Measurements from ENCODE around the gene MYD88.
A peak's percentile ranks its signal among the peaks of the same experiment; 100 is the strongest.
"Not testable (repeated sequence)": the region's sequence is repeated elsewhere in the genome, so short reads cannot be mapped to it uniquely, and the experiment has no call there.

The MYD88 gene

DNA sequence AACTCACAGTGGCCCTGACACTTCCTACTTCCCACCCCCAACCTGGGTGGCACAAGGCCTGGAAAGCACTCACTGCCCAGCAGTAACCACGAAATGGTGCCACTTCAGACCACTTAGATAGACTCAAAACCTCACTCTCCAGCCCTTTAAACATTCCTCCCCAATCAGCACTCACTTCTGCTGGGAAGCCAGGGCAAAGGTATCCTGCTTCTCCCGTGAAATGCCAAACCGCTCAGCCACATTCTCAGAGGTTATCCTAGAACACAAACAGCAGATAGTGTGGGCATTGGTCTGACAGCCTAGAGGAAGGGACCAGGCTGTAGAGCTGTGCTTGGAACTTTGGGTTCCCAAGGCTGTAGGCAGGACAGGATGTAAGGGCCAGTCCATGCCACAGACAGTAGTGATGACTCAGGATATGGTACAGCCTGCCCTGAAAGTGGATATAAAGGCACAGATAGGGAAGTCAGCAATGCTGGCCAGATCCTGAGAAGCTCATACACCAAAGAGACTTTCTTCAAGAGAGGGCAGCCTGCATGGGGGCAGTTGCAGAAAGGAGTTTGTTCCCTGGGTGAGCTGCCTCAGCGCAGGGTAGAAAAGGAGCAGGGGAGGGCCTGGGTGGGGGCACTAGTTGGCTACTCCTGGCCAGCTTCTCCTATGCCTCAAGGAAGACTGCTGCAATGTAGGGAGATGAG is 10.7 kb upstream of the MYD88 start:
- DNase-seq, result no peak

DNA sequence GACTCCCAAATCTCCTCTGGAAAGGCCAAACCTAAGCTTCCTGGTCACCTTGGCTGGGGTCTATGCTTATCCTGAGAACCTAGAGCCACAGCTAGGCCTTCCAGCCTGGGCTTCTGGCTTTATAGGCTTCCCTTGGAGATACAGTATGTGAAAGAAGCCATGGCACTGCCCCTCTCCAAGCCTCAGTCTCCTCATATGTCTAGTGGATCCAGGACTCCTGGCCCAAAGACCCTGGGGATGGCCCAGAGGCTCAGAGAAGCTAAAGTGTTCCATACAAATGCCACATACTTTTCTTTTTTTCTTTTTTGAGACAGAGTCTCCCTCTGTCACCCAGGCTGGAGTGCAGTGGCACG is 10.2 kb upstream of the MYD88 start:
- DNase-seq, result no peak

DNA sequence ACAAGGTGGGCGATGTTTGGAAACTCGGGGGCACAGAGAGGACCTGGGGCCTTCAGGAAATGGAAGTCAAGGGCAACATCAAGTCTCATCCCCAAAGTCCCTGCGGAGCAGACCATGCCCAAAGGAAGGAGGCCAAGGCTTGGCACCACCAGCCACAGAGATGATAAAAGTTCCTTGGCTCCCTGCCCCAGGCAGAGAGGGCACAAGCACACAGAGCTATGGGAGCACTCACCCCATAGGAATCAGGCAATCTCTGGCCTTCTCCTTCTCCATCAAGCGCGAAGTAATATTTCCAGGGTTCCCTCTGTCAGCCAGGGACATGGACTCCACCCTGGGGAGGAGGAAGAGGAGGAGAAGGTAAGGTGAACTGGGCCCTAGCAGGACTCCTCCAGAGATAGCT is 9.4 kb upstream of the MYD88 start:
- no peak for DNase-seq

DNA sequence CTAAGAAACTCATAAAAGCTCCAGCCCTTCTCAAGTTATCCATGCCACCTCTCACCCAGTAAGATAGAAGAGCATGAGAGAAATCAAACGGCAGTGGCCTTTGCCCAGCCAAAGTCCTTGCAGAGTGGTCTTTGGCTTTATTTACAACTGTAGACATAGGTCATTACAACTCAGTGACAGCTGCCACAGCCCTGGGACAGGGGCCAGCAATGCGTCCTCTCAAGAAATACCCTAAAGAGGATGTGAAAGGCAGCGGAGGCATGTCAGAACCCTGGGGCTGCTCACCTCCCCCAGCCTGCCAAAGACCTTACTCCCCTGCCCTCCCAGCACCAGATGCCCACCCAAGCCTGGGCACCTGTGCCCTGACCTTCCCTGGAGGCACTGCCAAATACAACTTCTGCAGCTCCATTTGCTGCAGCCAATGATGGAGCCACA is 7.8 kb upstream of the MYD88 start:
- DNase-seq, result no peak

DNA sequence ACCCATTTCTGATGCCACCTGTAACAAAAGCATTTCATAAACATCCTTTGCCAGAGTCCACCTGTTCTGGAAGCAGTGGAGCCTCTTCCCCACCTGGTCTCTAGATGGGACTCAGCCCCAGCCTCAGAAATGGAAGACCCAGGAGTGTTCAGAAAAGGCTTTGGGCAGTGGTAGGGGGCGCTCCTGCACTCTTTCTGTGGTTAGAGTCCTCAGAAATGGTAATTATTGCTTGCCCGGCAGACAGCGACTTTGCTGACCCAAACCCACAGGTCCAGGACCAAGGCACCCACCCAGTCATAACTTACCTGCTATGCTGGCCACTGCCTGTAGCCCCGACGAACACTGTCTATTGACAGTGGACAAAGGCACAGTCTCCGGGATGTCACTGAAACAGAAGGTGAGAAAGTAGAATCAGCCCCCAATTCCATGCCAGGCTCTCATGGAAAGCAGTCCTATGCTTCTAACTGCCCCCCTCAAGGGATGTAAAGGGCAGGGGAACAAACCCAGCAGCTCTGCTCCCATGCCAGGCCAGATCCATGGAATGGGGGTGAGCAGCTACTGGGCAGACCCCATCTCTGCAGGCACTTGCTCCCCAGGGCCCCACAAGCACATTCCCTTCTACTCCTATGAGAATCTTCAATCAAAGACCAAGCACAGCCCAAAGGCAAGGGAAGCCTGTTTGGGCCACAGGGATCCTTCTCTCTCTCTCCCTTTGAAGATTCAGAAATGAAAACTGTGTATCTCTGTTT is 6.7 kb upstream of the MYD88 start:
- no peak for DNase-seq

DNA sequence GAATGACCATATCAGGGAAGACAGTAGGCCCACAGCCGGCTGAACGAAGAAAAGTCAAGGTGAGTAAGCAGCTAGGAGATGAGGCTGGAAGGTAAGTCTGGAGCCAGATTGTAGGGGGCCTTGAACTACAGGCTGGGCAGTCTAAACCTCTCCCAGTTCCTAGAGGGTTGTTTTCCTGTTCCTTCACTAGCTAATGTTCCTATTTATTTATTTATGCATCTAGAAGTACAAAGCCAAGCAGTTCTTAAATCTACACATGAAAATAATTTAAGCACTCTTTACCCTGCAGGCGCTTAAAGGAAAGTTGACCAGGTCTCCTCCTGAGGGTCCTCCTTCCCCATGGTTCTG is 5.3 kb upstream of the MYD88 start:
- no peak for DNase-seq

DNA sequence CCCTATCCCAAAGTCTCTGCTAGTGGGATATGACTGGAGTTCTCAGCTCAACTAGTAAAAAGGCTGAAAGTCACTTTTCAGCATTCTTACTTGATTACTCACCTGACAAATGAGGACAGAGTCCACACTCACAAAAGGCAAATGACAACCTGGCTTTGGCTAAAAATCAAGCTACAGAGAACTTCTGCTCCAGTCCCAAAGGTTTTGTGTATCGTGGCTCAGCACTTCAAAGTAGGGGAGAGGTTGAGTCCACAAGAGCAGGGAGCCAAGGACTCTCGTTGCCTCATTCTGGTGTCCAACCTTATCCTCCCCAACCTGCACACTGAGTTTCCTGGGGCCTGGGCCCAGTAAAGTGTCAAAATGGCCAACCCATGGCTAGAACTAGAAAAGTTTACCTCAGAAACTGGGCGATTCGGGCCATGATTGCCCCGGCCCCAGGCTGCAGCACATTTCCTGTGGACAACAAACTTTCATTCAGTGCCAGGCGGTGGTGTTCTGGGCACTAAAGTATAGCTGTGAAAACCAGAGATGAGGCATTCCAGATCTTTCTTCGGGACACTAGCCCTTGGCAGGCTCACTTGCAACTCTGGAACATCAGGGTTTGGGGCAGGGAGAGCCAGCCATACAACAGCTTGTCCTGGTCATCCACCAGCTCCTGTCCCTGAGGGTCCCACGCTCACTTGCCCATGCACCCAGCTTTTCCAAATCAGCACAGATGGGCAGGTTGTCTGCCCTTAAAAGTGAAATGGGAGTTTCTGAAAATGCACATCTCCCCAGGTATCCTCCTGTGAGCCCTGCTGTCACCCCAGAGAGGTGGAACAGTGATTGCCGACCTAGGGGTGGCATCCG is 4.7 kb upstream of the MYD88 start:
- DNase-seq, result no peak

DNA sequence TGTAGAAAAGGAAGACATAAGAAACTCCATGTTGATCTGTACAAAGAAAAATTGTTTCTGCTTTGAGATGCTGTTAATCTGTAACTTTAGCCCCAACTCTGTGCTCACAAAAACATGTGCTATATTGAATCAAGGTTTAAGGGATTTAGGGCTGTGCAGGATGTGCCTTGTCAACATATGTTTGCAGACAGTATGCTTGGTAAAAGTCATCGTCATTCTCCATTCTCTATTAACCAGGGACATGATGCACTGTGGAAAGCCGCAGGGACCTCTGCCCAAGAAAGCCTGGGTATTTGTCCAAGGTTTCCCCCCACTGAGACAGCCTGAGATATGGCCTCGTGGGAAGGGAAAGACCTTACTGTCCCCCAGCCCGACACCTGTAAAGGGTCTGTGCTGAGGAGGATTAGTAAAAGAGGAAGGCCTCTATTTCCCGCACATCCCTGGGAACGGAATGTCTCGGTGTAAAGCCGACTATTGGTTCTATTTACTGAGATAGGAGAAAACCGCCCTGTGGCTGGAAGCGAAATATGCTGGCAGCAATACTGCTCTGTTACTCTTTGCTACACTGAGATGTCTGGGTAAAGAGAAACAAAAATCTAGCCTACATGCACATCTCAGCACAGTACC is 3.8 kb upstream of the MYD88 start:
- not testable (repeated sequence) for DNase-seq

DNA sequence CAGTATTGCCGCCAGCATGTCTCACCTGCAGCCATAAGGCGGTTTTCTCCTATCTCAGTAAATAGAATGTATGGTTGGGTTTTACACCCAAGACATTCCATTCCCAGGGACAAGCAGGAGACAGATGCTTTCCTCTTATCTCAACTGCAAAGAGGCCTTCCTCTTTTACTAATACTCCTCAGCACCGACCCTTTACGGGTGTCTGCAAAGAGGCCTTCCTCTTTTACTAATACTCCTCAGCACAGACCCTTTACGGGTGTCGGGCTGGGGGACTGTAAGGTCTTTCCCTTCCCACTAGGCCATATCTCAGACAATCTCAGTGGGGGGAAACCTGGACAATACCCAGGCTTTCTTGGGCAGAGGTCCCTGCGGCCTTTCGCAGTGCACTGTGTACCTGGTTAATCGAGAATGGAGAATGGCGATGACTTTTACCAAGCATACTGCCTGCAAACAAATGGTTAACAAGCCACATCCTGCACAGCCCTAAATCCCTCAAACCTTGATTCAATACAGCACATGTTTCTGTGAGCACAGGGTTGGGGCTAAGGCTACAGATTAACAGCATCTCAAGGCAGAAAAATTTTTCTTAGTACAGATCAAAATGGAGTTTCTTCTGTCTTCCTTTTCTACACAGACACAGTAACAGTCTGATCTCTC is 2.7 kb upstream of the MYD88 start:
- DNase-seq, result not testable (repeated sequence)

DNA sequence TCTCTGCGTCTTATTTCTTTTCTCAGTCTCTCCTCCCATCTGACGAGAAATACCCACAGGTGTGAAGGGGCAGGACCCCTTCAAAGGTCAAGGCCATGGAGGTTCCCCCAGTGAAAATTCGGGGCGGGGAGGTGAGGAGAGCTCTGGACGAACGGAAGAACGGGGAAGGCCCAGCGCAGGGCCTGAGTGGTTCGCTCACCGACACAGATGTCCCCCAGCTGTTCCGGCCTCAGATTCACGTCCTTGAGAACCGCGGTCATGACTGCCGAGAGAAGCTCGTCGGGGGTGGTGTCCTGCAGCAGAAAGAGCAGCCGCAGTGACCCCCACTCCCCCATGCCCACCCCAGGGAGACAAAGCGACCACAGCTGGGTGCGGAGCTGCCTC is 2.1 kb upstream of the MYD88 start:
- no peak for DNase-seq

DNA sequence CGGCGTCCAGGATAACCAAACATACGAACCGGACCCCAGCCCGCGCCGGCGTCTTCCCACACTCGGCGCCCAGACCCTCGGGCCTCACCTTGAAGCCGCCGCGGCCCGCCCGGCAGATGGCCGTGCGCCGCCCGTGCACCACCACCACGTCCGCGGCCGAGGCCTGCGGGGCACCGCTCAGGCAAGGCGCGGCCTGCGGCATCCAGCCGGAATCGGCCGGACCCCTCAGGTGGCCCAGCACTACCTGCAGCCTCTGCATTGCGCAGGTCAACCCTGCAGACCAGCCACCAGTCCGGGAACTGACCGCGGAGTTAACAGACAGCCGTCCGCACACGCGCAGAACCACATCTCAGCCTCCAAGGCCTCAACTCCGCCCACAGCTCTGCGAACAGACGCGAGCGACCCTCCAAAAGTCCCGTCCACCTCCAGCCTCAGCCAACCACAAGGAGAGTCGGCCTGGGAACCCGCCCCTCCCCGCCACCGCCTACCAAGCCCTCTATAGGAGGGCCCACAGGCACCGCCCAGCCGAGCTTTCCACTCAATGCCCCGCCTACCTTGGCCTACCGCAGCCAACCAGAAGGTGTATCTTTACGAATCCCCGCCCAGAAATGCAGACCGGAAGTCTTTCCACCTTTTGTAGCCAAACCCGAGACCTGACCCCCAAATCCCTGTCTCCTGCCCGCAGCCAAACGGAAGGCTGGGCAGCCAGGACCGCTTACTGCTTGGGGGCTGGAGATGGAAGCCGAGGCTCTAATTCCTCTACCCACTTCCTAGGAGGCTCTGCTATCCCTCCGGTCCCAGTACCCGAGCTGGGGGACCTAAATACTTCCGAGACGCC is 1.5 kb upstream of the MYD88 start, which contains the start of gene ACAA1:
ACAA1 (minus strand) TSS at position 351 of the 838 bp plus-strand sequence; CDS start at position 259, 92 bp downstream.
- DNase-seq, result peak; percentile 90

DNA sequence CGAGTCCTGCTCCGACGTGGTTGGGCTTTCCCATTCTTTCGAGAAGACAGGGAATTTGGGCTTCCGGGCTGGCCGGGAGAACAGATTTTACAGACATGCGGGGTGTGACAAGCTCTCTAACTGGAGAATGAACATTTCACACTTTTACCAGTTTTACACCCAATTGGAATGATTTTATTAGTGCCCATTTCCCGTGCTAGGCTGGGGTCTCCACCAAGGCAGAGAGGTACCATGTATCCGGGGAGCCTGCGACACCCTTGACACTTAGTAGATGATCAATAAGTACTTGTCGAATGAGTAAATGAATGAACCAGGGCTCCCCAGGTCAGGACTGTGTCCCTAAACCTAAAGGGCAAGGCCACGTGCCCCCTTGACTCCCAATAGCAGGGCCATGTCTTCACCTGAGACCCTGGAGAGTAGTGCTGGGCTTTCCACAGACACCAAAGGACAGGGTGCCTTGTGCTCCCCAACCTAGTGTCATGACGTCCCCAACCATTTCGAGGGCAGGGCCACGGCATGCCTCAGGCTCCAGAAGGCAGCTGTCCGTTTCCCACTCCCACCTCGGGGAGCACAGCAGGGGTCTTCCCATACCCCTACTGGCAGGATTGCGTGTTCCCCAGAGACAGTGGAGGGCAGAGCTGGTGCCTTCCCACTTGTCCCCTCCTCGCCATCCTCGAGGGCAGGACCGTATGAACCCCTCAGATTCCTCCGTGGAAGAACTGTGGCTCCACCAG is 679 bp upstream of the MYD88 start:
- no peak for DNase-seq

DNA sequence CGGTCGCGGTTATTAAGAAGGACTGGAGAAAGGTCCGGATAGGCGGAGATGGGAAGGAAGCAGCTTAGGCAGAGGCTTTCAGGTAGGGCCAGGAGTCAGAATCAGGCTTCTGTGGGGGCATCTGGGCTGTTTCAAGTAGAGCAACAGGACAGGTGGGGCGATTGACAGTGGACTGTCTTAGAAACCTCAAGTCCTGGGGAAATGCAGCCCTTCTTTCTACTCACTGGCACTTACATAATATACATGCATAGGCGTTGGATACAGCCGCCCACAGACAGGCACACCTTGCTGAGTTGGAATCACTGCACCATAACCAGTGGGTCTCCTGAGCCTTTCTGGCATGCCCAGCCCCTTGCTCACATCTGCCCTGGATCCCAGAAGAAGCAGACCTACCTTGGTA is 730 bp downstream of the MYD88 start:
- no peak for DNase-seq

DNA sequence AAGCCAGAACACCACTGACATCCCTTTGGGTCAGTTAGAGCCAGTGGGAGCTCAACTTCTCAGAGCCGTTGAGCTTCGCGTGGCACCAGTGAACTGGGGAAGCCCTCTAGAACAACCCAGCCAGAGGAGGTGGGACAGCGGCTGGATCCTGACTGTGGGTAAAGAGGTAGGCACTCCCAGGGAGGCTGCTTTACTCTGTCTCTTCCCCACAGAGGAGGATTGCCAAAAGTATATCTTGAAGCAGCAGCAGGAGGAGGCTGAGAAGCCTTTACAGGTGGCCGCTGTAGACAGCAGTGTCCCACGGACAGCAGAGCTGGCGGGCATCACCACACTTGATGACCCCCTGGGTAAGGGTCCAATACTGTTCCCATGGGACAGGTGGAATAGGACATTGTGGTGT is 1.2 kb downstream of the MYD88 start:
- DNase-seq, result no peak

DNA sequence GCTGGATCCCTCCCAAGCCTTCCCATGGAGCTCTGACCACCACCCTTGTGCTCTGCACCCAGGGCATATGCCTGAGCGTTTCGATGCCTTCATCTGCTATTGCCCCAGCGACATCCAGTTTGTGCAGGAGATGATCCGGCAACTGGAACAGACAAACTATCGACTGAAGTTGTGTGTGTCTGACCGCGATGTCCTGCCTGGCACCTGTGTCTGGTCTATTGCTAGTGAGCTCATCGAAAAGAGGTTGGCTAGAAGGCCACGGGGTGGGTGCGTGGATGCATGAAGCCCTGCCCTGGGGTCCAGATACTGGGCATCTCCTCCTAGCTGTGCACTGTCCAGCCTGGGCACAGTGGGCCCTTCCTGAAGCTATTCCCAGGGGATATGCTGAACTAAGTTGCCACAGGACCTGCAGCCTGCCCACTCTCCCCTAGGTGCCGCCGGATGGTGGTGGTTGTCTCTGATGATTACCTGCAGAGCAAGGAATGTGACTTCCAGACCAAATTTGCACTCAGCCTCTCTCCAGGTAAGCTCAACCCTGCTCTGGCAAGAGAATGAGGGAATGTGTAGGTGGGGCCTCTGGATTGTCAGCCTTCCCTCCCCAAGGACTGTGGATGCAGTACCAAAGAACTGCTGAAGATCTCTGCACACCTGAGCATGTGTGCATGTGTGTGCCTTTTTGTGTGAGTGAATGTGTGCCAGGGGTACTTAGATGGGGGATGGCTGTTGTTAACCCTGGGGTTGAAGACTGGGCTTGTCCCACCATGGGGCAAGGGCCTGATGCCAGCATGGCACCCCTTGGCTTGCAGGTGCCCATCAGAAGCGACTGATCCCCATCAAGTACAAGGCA is 2.1 kb downstream of the MYD88 start:
- no peak for DNase-seq

DNA sequence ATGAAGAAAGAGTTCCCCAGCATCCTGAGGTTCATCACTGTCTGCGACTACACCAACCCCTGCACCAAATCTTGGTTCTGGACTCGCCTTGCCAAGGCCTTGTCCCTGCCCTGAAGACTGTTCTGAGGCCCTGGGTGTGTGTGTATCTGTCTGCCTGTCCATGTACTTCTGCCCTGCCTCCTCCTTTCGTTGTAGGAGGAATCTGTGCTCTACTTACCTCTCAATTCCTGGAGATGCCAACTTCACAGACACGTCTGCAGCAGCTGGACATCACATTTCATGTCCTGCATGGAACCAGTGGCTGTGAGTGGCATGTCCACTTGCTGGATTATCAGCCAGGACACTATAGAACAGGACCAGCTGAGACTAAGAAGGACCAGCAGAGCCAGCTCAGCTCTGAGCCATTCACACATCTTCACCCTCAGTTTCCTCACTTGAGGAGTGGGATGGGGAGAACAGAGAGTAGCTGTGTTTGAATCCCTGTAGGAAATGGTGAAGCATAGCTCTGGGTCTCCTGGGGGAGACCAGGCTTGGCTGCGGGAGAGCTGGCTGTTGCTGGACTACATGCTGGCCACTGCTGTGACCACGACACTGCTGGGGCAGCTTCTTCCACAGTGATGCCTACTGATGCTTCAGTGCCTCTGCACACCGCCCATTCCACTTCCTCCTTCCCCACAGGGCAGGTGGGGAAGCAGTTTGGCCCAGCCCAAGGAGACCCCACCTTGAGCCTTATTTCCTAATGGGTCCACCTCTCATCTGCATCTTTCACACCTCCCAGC is 2.9 kb downstream of the MYD88 start:
- no peak for DNase-seq

DNA sequence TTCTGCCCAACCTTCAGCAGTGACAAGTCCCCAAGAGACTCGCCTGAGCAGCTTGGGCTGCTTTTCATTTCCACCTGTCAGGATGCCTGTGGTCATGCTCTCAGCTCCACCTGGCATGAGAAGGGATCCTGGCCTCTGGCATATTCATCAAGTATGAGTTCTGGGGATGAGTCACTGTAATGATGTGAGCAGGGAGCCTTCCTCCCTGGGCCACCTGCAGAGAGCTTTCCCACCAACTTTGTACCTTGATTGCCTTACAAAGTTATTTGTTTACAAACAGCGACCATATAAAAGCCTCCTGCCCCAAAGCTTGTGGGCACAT is 3.5 kb downstream of the MYD88 start:
- DNase-seq, result no peak

DNA sequence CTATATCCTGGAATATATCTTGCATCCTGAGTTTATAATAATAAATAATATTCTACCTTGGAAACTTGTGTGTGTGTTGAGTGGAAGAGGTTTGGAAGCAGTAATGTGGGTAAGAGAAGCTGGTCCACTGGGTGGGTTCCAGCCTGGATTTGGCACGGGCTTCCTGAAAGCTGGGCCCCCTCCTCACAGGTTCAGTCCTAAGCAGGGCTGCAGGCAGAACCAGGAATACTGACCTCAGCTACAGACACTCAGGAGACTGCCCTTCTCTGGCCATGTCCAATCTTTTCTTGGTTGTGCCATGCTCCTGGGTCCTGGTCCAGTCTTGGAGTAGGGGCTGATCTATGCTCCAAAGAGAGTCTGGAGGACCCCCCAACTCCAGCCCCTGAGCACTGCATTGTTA is 4.5 kb downstream of the MYD88 start:
- no peak for DNase-seq

DNA sequence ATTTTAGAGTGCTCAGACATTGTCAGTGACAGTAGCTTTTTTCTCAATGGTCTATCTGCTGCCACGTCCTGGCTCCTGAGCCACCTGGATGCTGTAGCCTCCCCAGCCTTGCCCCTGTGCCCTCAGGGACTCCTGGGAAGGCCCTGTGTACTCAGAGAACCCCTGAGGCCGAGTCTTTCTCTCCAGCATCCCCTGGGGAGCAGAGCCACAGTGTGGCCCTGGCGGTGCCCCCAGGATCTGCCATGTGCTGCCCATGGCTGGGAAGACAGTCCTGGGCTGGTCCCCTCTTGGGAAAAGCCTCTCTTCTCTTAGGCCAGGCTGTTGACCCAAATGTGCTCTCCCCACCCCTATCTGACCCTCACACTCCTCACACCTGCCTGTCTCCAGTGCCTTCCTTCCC is 5.0 kb downstream of the MYD88 start:
- no peak for DNase-seq

DNA sequence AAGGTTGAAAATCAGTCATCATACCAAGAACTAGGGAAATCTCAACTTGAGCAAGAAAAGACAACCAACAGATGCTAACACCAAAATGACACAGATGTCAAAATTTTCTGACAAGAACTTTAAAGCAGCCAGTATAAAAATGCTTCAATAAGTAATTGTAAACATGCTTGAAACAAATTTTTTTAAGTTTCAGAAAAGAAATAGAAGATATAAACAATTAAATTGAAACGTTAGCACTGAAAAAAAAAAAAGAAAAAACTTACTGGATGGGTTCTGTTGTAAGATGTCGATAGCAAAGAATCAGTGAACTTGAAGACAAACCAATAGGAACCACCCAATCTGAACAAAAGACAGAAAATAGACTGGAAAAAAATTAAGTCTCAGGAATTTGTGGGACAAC is 8.0 kb downstream of the MYD88 start:
- DNase-seq, result no peak

Data from DMS79 treated with DMSO at 0.1 percent for 48 hours (cell line).